Esophagus muscularis mucosa (tissue), 4 donors: ENCODE data around the gene DHDDS. TPM values are rescaled to one million over a fixed set of nuclear protein-coding genes. Genes with fewer than 3 reads are reported as not detected.

Source experiments
- DNase-seq: peaks from one replicate; pipeline ENCODE4 v3.0.0-alpha.2; 2017; ENCODE audit errors: extremely low spot score
- H3K27ac ChIP-seq, 4 donors: fragments of 200-600 bp; sonication (generic); replicated peaks in 1 of 4; 1 replicate in 3 of 4; 2 replicates in 1 of 4; pipeline ENCODE4 v1.5.1; 2016 to 2019; ENCODE audit warnings: mild to moderate bottlenecking in 1 of 4
- H3K27me3 ChIP-seq, 4 donors: fragments of 200-600 bp; sonication (generic); one replicate each; pipeline versions ENCODE4 v1.5.1 to v1.6.0; 2016 to 2019
- H3K36me3 ChIP-seq, 4 donors: fragments of 200-600 bp; sonication (generic); one replicate each; pipeline ENCODE4 v1.5.1; 2016 to 2019
- H3K4me1 ChIP-seq, 4 donors: fragments of 200-600 bp; sonication (generic); one replicate each; pipeline ENCODE4 v1.5.1; 2016 to 2019
- H3K4me3 ChIP-seq, 4 donors: fragments of 200-600 bp; sonication (generic); 1 replicate in 2 of 4; 2 replicates in 2 of 4; pipeline ENCODE4 v1.5.1; 2016 to 2019; ENCODE audit warnings: mild to moderate bottlenecking in 4 of 4, moderate library complexity in 1 of 4
- H3K9me3 ChIP-seq, 4 donors: fragments of 200-600 bp; sonication (generic); 1 replicate in 3 of 4; 2 replicates in 1 of 4; pipeline ENCODE4 v1.5.1; 2016 to 2019
- EP300 ChIP-seq: sonication (generic); formaldehyde crosslinking; IDR thresholded peaks from one replicate; pipeline ENCODE4 v1.6.1; 2017; ENCODE audit warnings: antibody characterized with exemption
- POLR2A ChIP-seq: fragments of 450-650 bp; IDR thresholded peaks from one replicate; pipeline ENCODE4 v1.6.1; 2017; ENCODE audit warnings: antibody characterized with exemption, moderate library complexity, mild to moderate bottlenecking, low read depth
- POLR2AphosphoS5 ChIP-seq, 2 donors: sonication (generic); formaldehyde crosslinking; IDR thresholded peaks; one replicate each; pipeline ENCODE4 v1.6.1; 2017; ENCODE audit warnings: antibody characterized with exemption in 2 of 2
- WGBS: methylation state at CpG from one replicate; pipeline ENCODE4 v1.1.5; 2018; 5-methylcytosine and 5-hydroxymethylcytosine counted together
- intact Hi-C: fragments of 100-400 bp; cut with DNase I; formaldehyde crosslinking; loops from one replicate; pipeline ENCODE4 v1.15.1; 2023
- total RNA-seq, 4 donors: library from RNA; depleted of rRNA; stranded (reverse); fragments of >200 nt; gene quantifications; one replicate each; pipeline versions ENCODE4 v1.1.0 to v1.2.1, GENCODE V29; 2016
- TF ChIP-seq, protein P1 (sequence below), 3 experiments: fragments of 200-600 bp in 2 of 3; fragments of 450-650 bp in 1 of 3; sonication (generic) in 2 of 3; IDR thresholded peaks; one replicate each; pipeline ENCODE4 v1.5.1; 2017 to 2019; ENCODE audit warnings: antibody characterized with exemption in 3 of 3, mild to moderate bottlenecking in 2 of 3, moderate library complexity in 1 of 3

DHDDS gene
- total RNA-seq, 4 donors from 2014 or later: 28.7 to 38.9 (median 30.4) TPM

GRCh38 chr1:26520339-26520738, 88.2 kb downstream of the DHDDS start:
- TF ChIP-seq POLR2A (no peak), POLR2AphosphoS5 (IDR thresholded peaks at IDR 0.05) (no peak), EP300 (no peak)
- TF ChIP-seq, protein P1, sequence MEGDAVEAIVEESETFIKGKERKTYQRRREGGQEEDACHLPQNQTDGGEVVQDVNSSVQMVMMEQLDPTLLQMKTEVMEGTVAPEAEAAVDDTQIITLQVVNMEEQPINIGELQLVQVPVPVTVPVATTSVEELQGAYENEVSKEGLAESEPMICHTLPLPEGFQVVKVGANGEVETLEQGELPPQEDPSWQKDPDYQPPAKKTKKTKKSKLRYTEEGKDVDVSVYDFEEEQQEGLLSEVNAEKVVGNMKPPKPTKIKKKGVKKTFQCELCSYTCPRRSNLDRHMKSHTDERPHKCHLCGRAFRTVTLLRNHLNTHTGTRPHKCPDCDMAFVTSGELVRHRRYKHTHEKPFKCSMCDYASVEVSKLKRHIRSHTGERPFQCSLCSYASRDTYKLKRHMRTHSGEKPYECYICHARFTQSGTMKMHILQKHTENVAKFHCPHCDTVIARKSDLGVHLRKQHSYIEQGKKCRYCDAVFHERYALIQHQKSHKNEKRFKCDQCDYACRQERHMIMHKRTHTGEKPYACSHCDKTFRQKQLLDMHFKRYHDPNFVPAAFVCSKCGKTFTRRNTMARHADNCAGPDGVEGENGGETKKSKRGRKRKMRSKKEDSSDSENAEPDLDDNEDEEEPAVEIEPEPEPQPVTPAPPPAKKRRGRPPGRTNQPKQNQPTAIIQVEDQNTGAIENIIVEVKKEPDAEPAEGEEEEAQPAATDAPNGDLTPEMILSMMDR (IDR thresholded peaks at IDR 0.05): no peak
- no peaks in the 10 kb centered on the region for H3K36me3 ChIP-seq
- no peak for DNase-seq
- WGBS: 73% methylated on average over 5 of the region's 5 CpGs
- H3K27ac ChIP-seq: no peak overlapping the region
- no peaks in the 10 kb centered on the region for H3K4me1 ChIP-seq
- intact Hi-C loops: no loop called here
- H3K27me3 ChIP-seq: peaks cover 0 to 32% (median 0%) of the 10 kb centered on the region in 4 donors
- H3K4me3 ChIP-seq: no peak overlapping the region
- no peaks in the 10 kb centered on the region for H3K9me3 ChIP-seq

Other genes with a start within 250 kb of the DHDDS start
- not detected for gene CATSPER4, start 241.7 kb upstream of the DHDDS start, total RNA-seq
- 1 to 10 TPM; 3.0 to 6.3 (median 4.8) TPM for gene CEP85, start 198.1 kb upstream of the DHDDS start, total RNA-seq
- gene SH3BGRL3, start 152.2 kb upstream of the DHDDS start, total RNA-seq: 10 to 100 TPM; 52.7 to 81.7 (median 59.8) TPM
- 10 to 100 TPM in 2 of 4 donors, 1 to 10 TPM in 2; 7.1 to 13.3 (median 10.1) TPM for gene UBXN11, start 125.7 kb upstream of the DHDDS start, total RNA-seq
- gene CD52, start 114.4 kb upstream of the DHDDS start, total RNA-seq: 10 to 100 TPM in 1 of 4 donors, 1 to 10 TPM in 2, not detected in 1; 3.8 to 14.0 (median 7.1) TPM
- gene CRYBG2, start 78.2 kb upstream of the DHDDS start, total RNA-seq: under 1 TPM in 2 of 4 donors, not detected in 2; 0.42 to 0.86 TPM
- not detected for gene ZNF683, start 59.6 kb upstream of the DHDDS start, total RNA-seq
- gene LIN28A, start 21.5 kb upstream of the DHDDS start, total RNA-seq: not detected
- gene HMGN2, start 40.1 kb downstream of the DHDDS start, total RNA-seq: 100 to 1,000 TPM; 124 to 263 (median 189) TPM
- gene RPS6KA1, start 97.4 kb downstream of the DHDDS start, total RNA-seq: 10 to 100 TPM in 1 of 4 donors, 1 to 10 TPM in 3; 7.0 to 16.7 (median 8.7) TPM